Measurements from ENCODE around the gene DUS1L. TPM values are rescaled to one million over a fixed set of nuclear protein-coding genes. Genes with fewer than 3 reads are reported as not detected.

DUS1L gene
- total RNA-seq, 1 donor from 2014 or later = 126 TPM

DNA sequence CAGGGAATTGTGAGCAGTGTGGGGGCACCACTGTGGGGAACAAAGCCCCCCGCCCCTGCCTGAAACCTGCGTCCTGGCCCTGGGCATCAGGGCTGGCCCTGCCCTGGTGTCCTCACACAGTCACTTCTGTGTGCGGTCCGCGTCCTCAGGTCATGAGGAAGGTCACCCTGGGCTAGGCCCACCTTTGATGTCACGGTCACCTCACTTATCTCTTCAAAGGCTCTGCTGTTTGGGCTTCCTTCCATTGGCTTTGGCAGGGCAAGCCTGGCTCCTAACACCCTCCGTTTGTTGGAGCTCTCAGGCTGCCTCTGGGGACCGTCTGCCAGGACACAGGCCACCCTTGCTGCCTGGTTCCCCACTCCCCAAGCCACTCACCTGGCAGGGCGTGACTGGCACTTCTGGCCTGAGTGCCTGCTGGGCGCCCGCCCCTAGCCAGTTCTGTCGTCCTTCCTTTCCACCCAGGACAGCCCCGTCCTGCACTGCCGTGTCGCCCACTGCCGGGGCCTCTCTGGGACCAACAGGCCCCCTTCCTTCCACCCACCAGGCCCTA lies 51.8 kb downstream of the DUS1L start:
- TF ChIP-seq, protein P1, sequence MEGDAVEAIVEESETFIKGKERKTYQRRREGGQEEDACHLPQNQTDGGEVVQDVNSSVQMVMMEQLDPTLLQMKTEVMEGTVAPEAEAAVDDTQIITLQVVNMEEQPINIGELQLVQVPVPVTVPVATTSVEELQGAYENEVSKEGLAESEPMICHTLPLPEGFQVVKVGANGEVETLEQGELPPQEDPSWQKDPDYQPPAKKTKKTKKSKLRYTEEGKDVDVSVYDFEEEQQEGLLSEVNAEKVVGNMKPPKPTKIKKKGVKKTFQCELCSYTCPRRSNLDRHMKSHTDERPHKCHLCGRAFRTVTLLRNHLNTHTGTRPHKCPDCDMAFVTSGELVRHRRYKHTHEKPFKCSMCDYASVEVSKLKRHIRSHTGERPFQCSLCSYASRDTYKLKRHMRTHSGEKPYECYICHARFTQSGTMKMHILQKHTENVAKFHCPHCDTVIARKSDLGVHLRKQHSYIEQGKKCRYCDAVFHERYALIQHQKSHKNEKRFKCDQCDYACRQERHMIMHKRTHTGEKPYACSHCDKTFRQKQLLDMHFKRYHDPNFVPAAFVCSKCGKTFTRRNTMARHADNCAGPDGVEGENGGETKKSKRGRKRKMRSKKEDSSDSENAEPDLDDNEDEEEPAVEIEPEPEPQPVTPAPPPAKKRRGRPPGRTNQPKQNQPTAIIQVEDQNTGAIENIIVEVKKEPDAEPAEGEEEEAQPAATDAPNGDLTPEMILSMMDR (conservative IDR thresholded peaks at IDR 0.05; ENCODE audit: low read depth, low read length) = no peak
- no peak for DNase-seq (ENCODE audit: low read depth)
- no peak overlapping the region for H3K4me3 ChIP-seq (ENCODE audit: low read depth, low read length)

DNA sequence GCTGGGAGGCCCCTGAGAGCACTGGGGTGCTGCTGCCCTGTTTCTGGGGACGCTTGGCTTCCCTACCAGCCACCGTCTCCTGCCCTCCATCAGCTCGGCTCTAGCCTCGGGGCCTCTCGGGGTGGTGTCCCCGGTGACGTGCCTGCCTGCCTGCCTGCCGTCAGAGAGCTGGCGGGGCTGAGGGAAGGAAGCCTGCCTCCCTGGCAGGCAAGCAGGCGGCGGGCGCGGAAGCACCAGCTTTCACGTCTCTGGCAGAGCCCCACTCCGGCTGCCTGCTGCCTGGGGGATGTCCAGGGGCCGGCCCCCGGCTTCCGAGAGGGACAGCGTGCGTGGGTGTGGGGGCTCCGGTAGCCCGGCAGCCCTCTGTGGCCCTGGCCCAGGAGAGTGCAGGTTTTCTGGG lies 52.3 kb downstream of the DUS1L start:
- H3K4me3 ChIP-seq (ENCODE audit: low read depth, low read length) = no peak overlapping the region
- DNase-seq (ENCODE audit: low read depth) = no peak
- TF ChIP-seq, protein P1 (conservative IDR thresholded peaks at IDR 0.05; ENCODE audit: low read depth, low read length) = no peak

DNA sequence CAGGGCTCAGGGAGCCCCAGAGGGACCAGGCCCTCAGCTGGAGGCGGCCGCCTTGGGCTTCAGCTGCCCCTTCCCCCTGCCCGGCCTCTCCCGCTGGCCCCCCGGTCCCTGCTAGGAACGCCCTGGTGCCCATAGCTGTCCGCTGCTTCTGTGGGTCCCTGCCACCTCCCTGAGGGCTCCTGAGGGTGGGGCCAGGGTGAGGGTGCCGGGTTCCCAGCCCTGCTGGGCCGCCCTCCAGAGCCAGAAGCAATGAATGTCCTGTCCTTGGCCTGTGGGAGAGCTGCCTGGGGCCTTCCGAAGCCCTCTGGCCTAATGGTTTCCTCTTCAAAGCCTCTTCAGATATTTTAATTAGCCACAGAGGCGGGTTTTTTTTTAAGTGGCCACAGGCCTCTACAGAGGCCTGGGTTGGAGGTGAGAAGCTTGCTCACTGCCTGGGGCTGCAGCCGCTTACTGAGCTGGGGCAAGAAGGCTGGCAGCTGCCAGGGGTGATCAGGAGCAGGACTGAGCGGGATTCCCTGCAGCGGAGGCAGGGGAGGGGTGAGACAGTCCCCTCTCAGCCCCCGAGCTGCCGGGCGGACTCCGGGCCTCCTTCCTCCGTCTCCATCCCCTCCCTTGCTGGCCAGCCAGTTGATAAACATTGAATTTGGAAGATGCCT lies 52.8 kb downstream of the DUS1L start:
- TF ChIP-seq, protein P1 (conservative IDR thresholded peaks at IDR 0.05; ENCODE audit: low read depth, low read length) = no peak
- DNase-seq (ENCODE audit: low read depth) = no peak
- no peak overlapping the region for H3K4me3 ChIP-seq (ENCODE audit: low read depth, low read length)

DNA sequence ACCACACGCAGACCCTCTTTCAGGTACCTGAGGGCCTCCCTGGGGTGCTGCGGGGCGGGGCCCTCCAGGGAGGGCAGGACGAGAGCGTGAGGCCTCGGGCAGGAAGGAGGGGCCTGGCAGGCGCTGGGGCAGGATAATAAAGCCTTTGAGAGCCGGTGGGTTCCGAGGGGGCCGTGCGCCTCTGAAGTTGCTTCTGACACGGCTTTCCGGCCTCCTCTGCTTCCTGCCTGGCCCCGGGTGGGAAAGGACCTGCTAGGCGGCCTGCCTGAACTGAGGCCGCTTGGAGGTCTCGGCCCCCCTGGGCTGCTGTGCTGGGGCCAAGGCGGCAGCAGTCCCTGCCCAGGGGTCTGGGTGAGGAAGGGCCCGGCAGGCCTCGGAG lies 53.4 kb downstream of the DUS1L start:
- TF ChIP-seq, protein P1 (conservative IDR thresholded peaks at IDR 0.05; ENCODE audit: low read depth, low read length) = no peak
- DNase-seq (ENCODE audit: low read depth) = no peak
- H3K4me3 ChIP-seq (ENCODE audit: low read depth, low read length) = no peak overlapping the region

DNA sequence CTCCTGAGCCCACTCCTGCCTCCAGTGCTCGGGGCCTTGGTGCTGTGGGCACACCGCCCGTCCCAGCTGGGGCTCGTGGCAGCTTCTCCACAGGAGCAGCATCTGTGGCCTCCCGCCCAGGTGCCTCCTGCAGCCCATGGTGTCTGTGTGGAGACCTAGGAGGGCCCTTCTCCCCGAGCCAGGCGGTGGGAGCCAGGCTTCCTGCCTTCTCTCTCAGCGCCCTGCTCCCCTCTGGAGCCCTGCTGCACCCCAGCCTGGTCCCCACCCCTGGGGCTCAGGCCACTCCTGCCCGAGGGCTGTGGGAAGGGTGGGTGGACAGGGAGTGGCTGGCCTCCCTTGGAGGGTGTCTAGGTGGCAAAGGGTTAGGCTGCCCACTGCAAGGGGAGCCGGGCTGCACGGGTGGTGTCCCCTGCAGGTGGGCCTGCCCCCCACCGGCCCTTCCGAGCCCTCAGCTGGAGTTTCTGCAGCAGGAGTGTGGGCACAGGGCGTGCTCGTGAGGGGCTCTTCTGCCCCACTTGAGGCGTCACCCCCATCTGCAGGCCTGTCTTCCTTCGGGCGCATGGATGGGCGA lies 53.9 kb downstream of the DUS1L start:
- H3K4me3 ChIP-seq (ENCODE audit: low read depth, low read length) = no peak overlapping the region
- no peak for DNase-seq (ENCODE audit: low read depth)
- TF ChIP-seq, protein P1 (conservative IDR thresholded peaks at IDR 0.05; ENCODE audit: low read depth, low read length) = no peak

DNA sequence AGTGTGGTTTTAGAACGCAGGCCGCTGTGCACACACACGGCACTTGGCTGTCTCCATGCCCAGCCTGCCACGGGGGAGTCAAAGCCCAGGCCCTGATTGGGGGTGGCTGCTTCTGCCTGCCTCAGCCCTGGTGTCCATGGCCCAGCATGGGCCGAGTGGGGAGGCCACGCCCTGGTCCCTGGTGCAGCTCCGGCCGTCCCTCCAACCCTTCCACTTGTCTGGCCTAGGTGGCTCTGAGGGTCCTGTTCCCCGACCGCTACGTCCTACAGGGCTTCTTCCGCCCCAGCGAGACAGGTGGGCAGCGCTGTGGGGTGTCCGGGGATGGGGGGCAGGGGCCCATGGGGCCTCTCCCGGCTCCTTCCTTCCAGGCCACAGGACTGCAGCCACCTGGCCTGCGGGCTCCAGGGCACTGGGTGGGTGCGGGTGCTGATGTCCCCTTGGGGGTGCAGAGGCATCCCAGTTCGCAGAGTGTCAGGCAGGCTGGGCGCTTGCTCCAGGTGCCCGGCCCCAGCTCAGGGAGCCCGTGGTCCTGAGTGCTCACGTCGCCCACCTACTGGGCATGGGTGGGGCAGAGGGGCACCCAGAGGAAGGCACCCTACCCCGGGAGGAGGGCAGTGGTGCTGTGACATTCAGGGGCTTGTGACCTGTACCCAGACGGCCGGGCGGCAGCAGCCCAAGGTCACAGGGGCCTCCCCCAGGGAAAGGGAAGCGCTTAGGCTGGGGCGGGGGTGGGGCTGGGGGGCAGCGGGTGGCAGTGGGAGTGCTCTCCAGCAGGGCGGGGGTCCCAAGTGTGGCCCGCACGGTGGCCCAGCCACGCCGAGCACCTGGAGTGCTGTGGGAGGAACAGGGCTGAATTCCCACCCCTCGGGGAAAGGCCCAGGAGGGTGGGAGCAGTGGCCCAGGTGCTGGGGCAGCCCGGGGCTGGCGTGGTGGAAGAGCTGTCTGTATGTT lies 54.8 kb downstream of the DUS1L start:
- TF ChIP-seq, protein P1 (conservative IDR thresholded peaks at IDR 0.05; ENCODE audit: low read depth, low read length) = no peak
- DNase-seq (ENCODE audit: low read depth) = no peak
- H3K4me3 ChIP-seq (ENCODE audit: low read depth, low read length) = no peak overlapping the region
